ENCODE data around the gene TNS2. TPM values are rescaled to one million over a fixed set of nuclear protein-coding genes. Genes with fewer than 3 reads are reported as not detected.

The TNS2 gene
- total and polyA plus RNA-seq, 2 donors (not counting 1 experiment from before 2014, with no cell fraction given) = 0.60 to 1.3 TPM

GRCh38 chr12:53074999-53075370, 25.1 kb downstream of the TNS2 start:
- Histone ChIP-seq H3K27ac (ENCODE audit: low read length in 2 of 2) (no peak overlapping the region), H3K79me2 (ENCODE audit: control insufficient read depth, insufficient read depth, low read length) (peaks cover 31% of the 10 kb centered on the region), H3K4me3 (ENCODE audit: control extremely low read depth in 1 of 5, extremely low read depth in 1 of 5, insufficient read depth in 1 of 5, low read depth in 2 of 5, low read length in 4 of 5) (no peak overlapping the region), H3K4me2 (replicated peaks; ENCODE audit: low read depth, low read length, poor library complexity, severe bottlenecking) (no peak overlapping the region), H4K20me1 (ENCODE audit: control insufficient read depth, insufficient read depth, low read length, poor library complexity, severe bottlenecking) (peaks cover 29% of the 10 kb centered on the region), H3K36me3 (replicated peaks in 1 of 2; ENCODE audit: control extremely low read depth in 1 of 2, control insufficient read depth in 1 of 2, extremely low read depth in 1 of 2, insufficient read depth in 2 of 2, low read length in 1 of 2) (peaks cover 0 to 57% of the 10 kb centered on the region in 2 experiments), H2AFZ (ENCODE audit: insufficient read depth, low read depth, low read length, poor library complexity, severe bottlenecking) (no peak overlapping the region), H3K4me1 (ENCODE audit: control insufficient read depth in 2 of 2, insufficient read depth in 2 of 2, low read length in 2 of 2) (peaks cover 15 to 37% of the 10 kb centered on the region in 2 donors), H3K9me3 (ENCODE audit: control extremely low read depth in 1 of 3, control insufficient read depth in 2 of 3, insufficient read depth in 1 of 3, low read length in 2 of 3) (no peaks in the 10 kb centered on the region), H3K9ac (ENCODE audit: low read length) (no peak overlapping the region), H3K27me3 (replicated peaks in 1 of 4; ENCODE audit: control extremely low read depth in 1 of 4, control insufficient read depth in 3 of 4, insufficient read depth in 4 of 4, low read length in 3 of 4) (no peaks in the 10 kb centered on the region)
- no peak for ATAC-seq (ENCODE audit: low read depth)
- Mint-ChIP-seq H3K27me3 (no peaks in the 10 kb centered on the region), H3K4me1 (peaks cover 47% of the 10 kb centered on the region), H3K27ac (no peak overlapping the region), H3K9me3 (ENCODE audit: insufficient read depth) (no peaks in the 10 kb centered on the region), H3K4me3 (no peak overlapping the region)
- POLR2A ChIA-PET = no interaction called here
- intact Hi-C loops (cut with micrococcal nuclease) = loop anchor here (10.0 kb wide), 1 partner anchor 250 kb away; the partner anchor contains the start of gene AAAS
- TF ChIP-seq EZH2 (IDR thresholded peaks at IDR 0.05; ENCODE audit: borderline replicate concordance, insufficient read depth, low read depth, low read length, poor library complexity, severe bottlenecking) (no peak), CTCF (IDR thresholded peaks at IDR 0.05) (no peak)
- WGBS (ENCODE audit: insufficient coverage) = 94% methylated on average over 3 of the region's 3 CpGs
- no peak for DNase-seq
- CTCF ChIA-PET = interaction anchor here (1.3 kb wide), 1 partner anchor 9 kb away, joined by 7 read pairs; no protein-coding TSS in a partner anchor

- WGBS (ENCODE audit: insufficient coverage) = 90% methylated on average over 2 of the region's 3 CpGs
- H3K27ac Mint-ChIP-seq = no peak overlapping the region
- POLR2A ChIA-PET = no interaction called here
- Histone ChIP-seq H3K4me3 (ENCODE audit: control extremely low read depth in 1 of 5, extremely low read depth in 1 of 5, insufficient read depth in 1 of 5, low read depth in 2 of 5, low read length in 4 of 5) (no peak overlapping the region), H2AFZ (ENCODE audit: insufficient read depth, low read depth, low read length, poor library complexity, severe bottlenecking) (no peak overlapping the region), H3K27ac (ENCODE audit: low read length in 2 of 2) (no peak overlapping the region), H3K4me1 (ENCODE audit: control insufficient read depth in 2 of 2, insufficient read depth in 2 of 2, low read length in 2 of 2) (peaks cover 16 to 34% of the 10 kb centered on the region in 2 donors), H3K79me2 (ENCODE audit: control insufficient read depth, insufficient read depth, low read length) (peaks cover 31% of the 10 kb centered on the region), H3K36me3 (replicated peaks in 1 of 2; ENCODE audit: control extremely low read depth in 1 of 2, control insufficient read depth in 1 of 2, extremely low read depth in 1 of 2, insufficient read depth in 2 of 2, low read length in 1 of 2) (peaks cover 0 to 43% of the 10 kb centered on the region in 2 experiments), H3K4me2 (replicated peaks; ENCODE audit: low read depth, low read length, poor library complexity, severe bottlenecking) (no peak overlapping the region), H3K27me3 (replicated peaks in 1 of 4; ENCODE audit: control extremely low read depth in 1 of 4, control insufficient read depth in 3 of 4, insufficient read depth in 4 of 4, low read length in 3 of 4) (peaks cover 0 to 4% (median 0%) of the 10 kb centered on the region in 4 experiments), H4K20me1 (ENCODE audit: control insufficient read depth, insufficient read depth, low read length, poor library complexity, severe bottlenecking) (peaks cover 25% of the 10 kb centered on the region), H3K9me3 (ENCODE audit: control extremely low read depth in 1 of 3, control insufficient read depth in 2 of 3, insufficient read depth in 1 of 3, low read length in 2 of 3) (no peaks in the 10 kb centered on the region), H3K9ac (ENCODE audit: low read length) (no peak overlapping the region)
- DNase-seq (no peak), ATAC-seq (ENCODE audit: low read depth) (no peak)
- peaks cover 49% of the 10 kb centered on the region for H3K4me1 Mint-ChIP-seq
- H3K4me3 Mint-ChIP-seq = no peak overlapping the region
- TF ChIP-seq CTCF (IDR thresholded peaks at IDR 0.05) (no peak), EZH2 (IDR thresholded peaks at IDR 0.05; ENCODE audit: borderline replicate concordance, insufficient read depth, low read depth, low read length, poor library complexity, severe bottlenecking) (no peak)
- no peaks in the 10 kb centered on the region for H3K9me3 Mint-ChIP-seq (ENCODE audit: insufficient read depth)
- peaks cover under 1% of the 10 kb centered on the region for H3K27me3 Mint-ChIP-seq
- CTCF ChIA-PET = interaction anchor here (1.1 to 6.9 kb wide), 5 partner anchors 11 to 212 kb away, joined by 3 to 62 read pairs (median 7); partner anchors contain the start of gene IGFBP6
- intact Hi-C loops (cut with micrococcal nuclease) = loop anchor here (10.0 kb wide), 1 partner anchor 248 kb away; the partner anchor contains the start of gene AAAS
Measured at GRCh38 chr12:53076461-53076860, 26.6 kb downstream of the TNS2 start.
